ENCODE measurements around the gene MYO3B. TPM values are rescaled to one million over a fixed set of nuclear protein-coding genes. Genes with fewer than 3 reads are reported as not detected.

The MYO3B gene
- total RNA-seq, 1 donor from 2014 or later, result not detected

DNA sequence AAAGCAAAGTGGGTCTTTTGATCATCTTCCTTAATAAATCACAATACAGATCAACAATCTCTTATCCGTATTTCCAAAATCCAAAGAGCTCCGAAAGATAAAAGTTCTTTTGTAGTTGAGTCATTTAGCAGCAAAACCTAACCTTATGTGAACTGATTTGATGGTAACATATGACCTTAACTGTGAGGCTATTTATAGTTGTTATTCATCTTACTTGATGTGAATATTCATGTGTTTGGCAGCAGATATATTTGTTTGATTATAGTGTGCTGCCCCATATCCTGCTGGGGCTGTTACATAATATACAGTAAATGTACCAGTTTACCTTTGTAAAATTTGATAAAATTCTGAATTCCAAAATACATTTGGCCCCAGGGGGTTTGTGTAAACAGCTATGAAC, 158.5 kb downstream of the MYO3B start:
- Mint-ChIP-seq H3K36me3 (ENCODE audit: low read depth) (no peaks in the 10 kb centered on the region), H3K4me3 (no peak overlapping the region), H3K9me3 (no peaks in the 10 kb centered on the region), H3K27ac (ENCODE audit: unreplicated experiment) (no peak overlapping the region), H3K27me3 (ENCODE audit: low read depth) (no peaks in the 10 kb centered on the region), H3K4me1 (peaks cover 15% of the 10 kb centered on the region)
- no peak for DNase-seq (ENCODE audit: low read depth, low spot score)
- TF ChIP-seq, protein P1, sequence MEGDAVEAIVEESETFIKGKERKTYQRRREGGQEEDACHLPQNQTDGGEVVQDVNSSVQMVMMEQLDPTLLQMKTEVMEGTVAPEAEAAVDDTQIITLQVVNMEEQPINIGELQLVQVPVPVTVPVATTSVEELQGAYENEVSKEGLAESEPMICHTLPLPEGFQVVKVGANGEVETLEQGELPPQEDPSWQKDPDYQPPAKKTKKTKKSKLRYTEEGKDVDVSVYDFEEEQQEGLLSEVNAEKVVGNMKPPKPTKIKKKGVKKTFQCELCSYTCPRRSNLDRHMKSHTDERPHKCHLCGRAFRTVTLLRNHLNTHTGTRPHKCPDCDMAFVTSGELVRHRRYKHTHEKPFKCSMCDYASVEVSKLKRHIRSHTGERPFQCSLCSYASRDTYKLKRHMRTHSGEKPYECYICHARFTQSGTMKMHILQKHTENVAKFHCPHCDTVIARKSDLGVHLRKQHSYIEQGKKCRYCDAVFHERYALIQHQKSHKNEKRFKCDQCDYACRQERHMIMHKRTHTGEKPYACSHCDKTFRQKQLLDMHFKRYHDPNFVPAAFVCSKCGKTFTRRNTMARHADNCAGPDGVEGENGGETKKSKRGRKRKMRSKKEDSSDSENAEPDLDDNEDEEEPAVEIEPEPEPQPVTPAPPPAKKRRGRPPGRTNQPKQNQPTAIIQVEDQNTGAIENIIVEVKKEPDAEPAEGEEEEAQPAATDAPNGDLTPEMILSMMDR (conservative IDR thresholded peaks at IDR 0.05), result no peak

DNA sequence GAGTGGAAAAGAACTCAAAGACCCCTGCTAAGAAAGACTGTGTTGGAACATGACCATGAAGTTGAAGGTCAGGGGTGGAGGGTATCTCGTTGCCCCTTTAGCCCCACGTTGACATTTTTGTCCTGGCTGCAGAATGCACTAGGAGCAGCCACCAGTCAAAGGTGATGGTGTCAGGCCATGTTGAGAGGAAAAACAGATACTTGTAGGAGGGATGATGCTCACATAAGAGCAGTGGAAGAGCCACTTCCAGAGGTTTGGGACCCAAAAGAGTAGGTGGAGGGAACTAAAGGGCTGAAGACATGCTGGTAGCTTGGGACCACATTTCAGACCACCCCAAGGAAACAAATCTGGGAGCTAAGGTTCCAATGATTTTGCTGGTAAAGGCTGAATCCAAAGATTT, 159.0 kb downstream of the MYO3B start:
- TF ChIP-seq, protein P1 (conservative IDR thresholded peaks at IDR 0.05), result no peak
- Mint-ChIP-seq H3K4me1 (peaks cover 15% of the 10 kb centered on the region), H3K27ac (ENCODE audit: unreplicated experiment) (no peak overlapping the region), H3K4me3 (no peak overlapping the region), H3K9me3 (no peaks in the 10 kb centered on the region), H3K36me3 (ENCODE audit: low read depth) (no peaks in the 10 kb centered on the region), H3K27me3 (ENCODE audit: low read depth) (no peaks in the 10 kb centered on the region)
- DNase-seq (ENCODE audit: low read depth, low spot score), result no peak

DNA sequence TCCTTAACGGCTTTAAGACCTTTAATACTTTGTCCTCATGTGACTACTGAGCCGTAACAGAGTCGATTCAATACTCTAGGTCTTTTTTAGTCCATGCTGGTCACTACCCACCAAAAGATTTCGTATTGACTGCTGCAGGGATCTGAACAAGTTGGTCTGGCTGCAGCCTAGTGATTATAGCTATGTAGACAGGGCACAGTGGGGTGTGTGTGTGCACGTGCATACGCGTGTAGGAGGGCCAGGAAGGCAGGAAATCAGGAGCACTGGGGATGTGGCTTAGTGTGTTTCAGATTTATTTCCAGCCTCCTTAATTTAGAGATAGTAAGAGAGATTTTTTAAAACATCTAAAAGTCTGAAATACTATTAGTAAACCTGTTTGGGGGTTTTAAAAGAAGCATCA, 161.4 kb downstream of the MYO3B start:
- Mint-ChIP-seq H3K9me3 (no peaks in the 10 kb centered on the region), H3K27ac (ENCODE audit: unreplicated experiment) (no peak overlapping the region), H3K4me3 (no peak overlapping the region), H3K27me3 (ENCODE audit: low read depth) (no peaks in the 10 kb centered on the region), H3K36me3 (ENCODE audit: low read depth) (no peaks in the 10 kb centered on the region), H3K4me1 (peaks cover 15% of the 10 kb centered on the region)
- TF ChIP-seq, protein P1 (conservative IDR thresholded peaks at IDR 0.05), result no peak
- DNase-seq (ENCODE audit: low read depth, low spot score), result no peak

- TF ChIP-seq, protein P1 (conservative IDR thresholded peaks at IDR 0.05), result no peak
- H3K4me3 Mint-ChIP-seq, result no peak overlapping the region
- H3K9me3 Mint-ChIP-seq, result no peaks in the 10 kb centered on the region
- no peaks in the 10 kb centered on the region for H3K36me3 Mint-ChIP-seq (ENCODE audit: low read depth)
- H3K4me1 Mint-ChIP-seq, result peaks cover 15% of the 10 kb centered on the region
- no peak overlapping the region for H3K27ac Mint-ChIP-seq (ENCODE audit: unreplicated experiment)
- no peaks in the 10 kb centered on the region for H3K27me3 Mint-ChIP-seq (ENCODE audit: low read depth)
- DNase-seq (ENCODE audit: low read depth, low spot score), result no peak
Observed at GRCh38 chr2:170339750-170340692, 162.1 kb downstream of the MYO3B start.

- Mint-ChIP-seq H3K4me1 (peaks cover 15% of the 10 kb centered on the region), H3K9me3 (no peaks in the 10 kb centered on the region), H3K27ac (ENCODE audit: unreplicated experiment) (no peak overlapping the region), H3K27me3 (ENCODE audit: low read depth) (no peaks in the 10 kb centered on the region), H3K36me3 (ENCODE audit: low read depth) (no peaks in the 10 kb centered on the region), H3K4me3 (no peak overlapping the region)
- no peak for DNase-seq (ENCODE audit: low read depth, low spot score)
- TF ChIP-seq, protein P1 (conservative IDR thresholded peaks at IDR 0.05), result no peak
Observed at GRCh38 chr2:170340693-170341068, 162.7 kb downstream of the MYO3B start.

Data from neural crest cell (in vitro differentiated cells).